22Rv1 (cell line): ENCODE measurements around the gene JAG2.
A peak's percentile ranks its signal among the peaks of the same experiment; 100 is the strongest.

ENCODE experiments used
- H3K27ac ChIP-seq: fragments of 450-650 bp; 2 replicates; pipeline ENCODE4 v1.5.1; 2017
- CTCF ChIP-seq: fragments of 450-650 bp; IDR thresholded peaks from 2 replicates; pipeline ENCODE4 v1.5.1; 2017; ENCODE audit warnings: mild to moderate bottlenecking
- ZFX ChIP-seq: fragments of 450-650 bp; IDR thresholded peaks from 2 replicates; pipeline ENCODE4 v1.6.1; 2017; ENCODE audit warnings: antibody characterized with exemption, borderline replicate concordance

JAG2 gene

GRCh38 chr14:105098316-105098715, 70.3 kb downstream of the JAG2 start:
- H3K27ac ChIP-seq = no peak overlapping the region
- TF ChIP-seq CTCF (no peak), ZFX (no peak)

GRCh38 chr14:105097794-105098127, 70.8 kb downstream of the JAG2 start:
- TF ChIP-seq ZFX = no peak
- TF ChIP-seq CTCF = no peak
- H3K27ac ChIP-seq = no peak overlapping the region

- H3K27ac ChIP-seq = no peak overlapping the region
- TF ChIP-seq CTCF = no peak
- no peak for TF ChIP-seq ZFX
Measured at GRCh38 chr14:105096206-105096875, 72.2 kb downstream of the JAG2 start.

DNA sequence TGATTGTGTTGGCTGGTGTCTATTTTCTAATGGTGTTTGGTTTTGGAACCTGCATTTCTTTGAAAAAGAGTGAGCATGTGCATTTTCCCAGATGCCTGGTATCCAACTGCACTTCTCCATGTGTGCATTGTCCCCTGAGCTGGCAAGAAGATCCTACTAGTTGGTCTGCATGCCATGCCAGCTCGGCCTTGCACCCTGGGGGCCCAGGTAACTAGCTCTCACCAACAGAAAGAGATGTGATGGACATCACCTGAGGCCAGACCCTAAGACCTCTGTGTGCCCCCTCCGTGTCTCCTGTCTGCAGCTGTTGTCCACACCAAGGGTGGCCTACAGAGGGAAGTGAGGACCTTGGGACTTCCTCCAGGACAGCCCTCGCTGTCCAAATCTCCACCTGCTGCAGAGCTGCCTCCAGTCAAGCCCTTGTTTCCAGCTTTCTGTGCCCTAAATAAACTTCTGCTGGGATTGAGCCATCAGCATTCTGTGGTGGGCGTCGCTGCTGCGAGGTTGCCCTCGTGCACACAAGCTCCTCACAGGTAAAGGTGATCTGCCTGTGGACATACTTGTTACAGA, 73.3 kb downstream of the JAG2 start:
- TF ChIP-seq CTCF (no peak), ZFX (no peak)

DNA sequence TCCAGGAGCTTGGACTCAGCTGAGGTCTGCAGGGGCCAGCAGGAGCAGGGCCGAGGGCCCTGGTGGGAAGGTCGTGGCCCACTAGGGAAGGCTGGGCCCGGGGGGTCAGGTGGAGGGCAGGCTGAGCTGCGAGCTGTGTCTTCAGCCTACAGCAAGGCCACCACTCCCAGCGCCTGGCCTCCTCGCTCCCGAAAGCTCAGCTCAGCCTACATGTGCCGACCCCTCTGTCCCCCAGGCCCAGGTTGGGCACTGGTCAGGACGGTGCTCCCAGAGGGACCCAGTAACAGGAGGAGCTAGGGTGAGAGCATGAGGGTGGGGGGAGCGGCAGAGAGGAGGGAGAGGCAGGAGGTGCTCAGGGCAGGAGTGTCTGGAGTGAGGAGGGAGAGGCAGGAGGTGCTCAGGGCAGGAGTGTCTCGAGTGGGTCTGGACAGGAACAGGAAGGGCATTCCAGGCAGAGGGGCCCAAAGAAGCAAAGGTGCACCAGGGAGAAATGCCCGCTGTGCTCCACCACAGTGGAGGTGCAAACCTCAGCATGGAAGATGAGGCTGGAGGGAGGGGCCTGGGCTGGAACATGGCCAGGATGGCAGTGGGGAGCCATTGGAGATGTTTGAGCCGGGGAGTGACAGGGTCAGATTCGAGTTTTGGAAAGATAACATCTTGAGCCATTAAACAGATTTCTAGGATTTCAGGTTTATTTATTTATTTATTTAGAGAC, 74.2 kb downstream of the JAG2 start:
- TF ChIP-seq CTCF (no peak), ZFX (no peak)
- peak overlapping the region; percentile 97 for H3K27ac ChIP-seq

More for the DNA sequence above, 73.3 kb downstream of the JAG2 start:
- no peak overlapping the region for H3K27ac ChIP-seq

GRCh38 chr14:105093431-105094192, 75.0 kb downstream of the JAG2 start:
- TF ChIP-seq ZFX (no peak), CTCF (peak; percentile 68)
- peak overlapping the region; percentile 97 for H3K27ac ChIP-seq
